ENCODE data around the gene ARSG.
"Not testable (repeated sequence)": the region's sequence is repeated elsewhere in the genome, so short reads cannot be mapped to it uniquely, and the experiment has no call there.

ARSG gene

DNA sequence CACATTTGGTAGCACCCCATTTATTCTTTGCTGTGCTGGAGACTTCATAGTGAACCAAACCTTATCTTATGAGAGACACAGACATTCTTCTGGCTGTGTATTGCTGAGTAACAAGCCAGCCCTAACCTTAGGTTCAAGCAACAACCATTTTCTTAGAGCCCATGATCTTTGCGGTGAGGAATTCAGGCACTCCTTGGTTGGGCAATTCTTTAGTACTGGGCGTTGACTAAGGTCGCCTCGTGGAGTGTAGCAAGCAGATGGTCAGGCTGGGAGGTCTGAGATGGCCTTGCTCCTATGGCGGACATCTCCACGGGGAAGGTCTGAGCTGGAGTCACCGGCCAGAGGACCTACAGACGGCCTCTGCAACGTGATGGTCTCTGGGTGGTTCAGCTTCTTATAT is 43.1 kb downstream of the ARSG start:
- DNase-seq = no peak

DNA sequence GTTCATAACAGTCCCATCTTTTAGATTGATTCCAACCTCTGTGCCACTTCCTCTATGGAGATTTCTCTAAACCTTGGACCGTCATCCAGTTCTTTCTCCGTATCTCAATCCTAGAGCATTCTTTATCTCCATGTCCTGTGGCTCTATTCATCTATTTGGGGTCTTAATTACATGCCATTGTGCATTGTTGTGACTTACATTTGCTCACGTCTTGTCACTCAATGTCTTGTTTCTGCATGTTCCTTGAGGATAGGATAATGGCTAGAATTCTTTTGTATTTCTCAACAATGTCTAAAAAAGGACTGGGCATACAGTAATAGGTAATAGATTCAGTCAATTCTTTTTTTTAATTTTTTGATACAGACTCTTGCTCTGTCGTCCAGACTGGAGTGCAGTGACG is 50.2 kb downstream of the ARSG start:
- no peak for DNase-seq

DNA sequence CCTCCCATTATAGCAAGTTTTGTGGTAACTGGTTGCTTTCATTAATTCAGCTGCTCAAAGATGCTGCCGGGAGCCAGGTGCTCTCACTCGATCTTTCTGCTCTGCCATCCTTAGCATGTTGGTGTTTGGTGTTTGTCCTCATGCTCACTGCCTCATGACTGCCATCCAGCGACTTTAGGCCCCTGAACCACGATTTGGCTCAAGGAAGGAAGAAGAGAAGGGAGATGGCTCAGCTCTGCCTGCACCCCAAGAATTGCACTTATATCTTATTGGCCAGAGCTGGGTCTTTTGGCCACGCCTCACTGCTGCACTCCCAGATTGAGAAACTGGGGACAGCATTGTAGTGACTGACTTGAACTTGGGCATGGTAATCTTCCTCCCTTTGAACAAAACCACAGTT is 52.7 kb downstream of the ARSG start:
- DNase-seq = peak; percentile 12 to 19

DNA sequence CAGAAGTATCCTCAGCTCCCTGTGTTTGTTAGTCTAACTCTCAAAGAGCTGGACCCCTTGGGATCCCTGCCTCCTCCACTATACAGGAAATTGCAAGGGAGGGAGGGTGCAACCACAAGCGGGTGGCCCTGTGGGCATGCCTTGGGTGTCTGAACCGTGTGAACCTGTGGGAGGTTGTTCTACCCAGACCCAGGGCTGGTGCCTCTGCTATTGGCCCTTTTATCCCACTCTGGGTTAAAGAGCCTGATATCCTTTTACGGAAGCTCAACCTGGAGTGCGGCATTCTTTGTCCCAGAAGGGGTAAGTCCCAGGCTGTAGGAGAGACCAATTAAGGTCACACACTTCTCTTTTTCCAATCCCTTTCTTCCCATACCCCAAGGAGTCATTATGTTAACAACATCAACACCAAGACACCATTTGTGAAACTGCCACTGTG is 53.4 kb downstream of the ARSG start:
- DNase-seq = peak; percentile 23 to 62

DNA sequence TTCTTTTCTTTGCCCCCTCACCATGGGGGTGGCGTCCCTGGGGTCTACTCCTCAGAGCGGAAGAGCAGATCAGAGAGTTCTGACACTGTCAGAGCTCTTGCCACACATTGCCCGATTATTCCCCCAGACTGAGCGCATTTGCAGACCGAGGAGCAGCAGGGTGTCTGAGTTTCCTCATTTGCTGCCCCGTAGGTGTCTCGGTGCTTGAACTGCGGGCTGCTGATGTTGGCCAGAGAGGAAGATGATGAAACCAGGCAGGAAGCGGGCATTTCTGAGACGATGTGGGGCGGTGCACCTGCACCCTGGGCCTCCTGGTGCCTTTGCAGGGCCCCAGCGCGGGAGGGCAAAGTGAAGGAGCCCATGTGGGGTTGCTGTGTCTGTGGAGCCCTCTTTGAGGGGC is 55.2 kb downstream of the ARSG start:
- peak; percentile 67 to 69 for DNase-seq

DNA sequence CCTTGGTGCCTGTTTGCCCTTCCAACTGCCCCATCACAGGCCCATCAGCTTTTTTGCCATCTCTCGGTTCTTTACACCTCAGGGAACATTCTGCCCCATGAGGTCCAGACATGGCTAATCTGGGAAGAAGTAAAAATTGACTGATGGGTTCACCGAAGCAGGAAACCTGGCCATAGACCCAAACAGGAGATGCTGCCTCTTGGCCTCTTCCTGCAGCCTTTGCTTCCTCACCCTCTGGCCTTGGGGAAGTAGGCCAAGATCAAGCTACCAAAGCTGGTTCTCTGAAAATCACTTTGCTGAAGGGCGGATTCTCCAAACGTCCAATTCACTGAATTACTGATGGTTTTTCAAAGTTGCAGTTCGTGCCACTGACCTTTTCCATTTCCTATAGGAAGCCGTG is 56.1 kb downstream of the ARSG start:
- DNase-seq = no peak

DNA sequence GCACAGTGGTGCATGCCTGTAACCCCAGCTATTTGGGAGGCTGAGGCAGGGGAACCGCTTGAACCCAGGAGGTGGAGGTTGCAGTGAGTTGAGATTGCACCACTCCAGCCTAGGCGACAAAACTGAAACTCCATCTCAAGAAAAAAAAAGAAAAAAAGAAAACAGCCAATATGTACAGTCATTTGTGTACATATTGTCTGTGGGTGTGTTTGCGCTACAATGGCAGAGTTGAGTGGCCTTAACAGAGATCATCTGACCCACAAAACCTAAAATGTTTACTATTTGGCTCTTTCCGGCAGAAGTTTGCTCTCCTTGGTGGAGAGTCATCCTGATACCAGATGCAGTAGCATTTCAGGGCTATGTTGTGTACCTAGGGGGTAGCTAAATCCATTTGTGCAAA is 57.9 kb downstream of the ARSG start:
- DNase-seq = peak in 1 of 2 donors; percentile 11

DNA sequence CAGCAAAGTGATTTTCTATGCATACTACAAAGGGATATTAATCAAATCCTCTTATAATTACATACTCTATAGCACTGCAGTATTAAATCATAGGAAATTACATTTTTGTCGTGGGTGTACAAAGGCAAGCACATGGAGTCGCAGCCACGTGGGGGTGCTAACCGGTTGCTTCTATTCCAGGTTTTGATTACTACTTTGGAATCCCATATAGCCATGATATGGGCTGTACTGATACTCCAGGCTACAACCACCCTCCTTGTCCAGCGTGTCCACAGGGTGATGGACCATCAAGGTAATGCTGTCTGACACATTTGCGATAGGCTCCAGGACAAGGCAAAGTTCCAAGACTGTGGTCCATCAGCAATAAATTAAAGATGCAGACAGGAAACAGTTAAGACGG is 60.1 kb downstream of the ARSG start:
- DNase-seq = no peak

DNA sequence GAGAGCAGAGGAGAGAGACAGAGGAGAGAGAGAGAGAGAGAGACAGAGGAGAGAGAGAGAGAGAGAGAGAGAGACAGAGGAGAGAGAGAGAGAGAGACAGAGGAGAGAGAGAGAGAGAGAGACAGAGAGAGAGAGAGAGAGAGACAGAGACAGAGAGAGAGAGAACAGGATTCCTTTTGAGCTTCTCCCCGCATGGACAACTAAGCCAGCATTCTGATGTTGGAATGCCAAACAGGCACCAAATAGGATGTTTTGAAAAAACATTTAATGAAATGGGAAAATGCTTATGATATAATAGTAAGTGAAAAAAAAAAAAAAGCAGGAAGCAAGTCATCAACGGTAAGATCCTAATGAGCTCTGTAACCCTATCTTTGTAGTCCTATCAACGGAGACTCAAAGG is 60.7 kb downstream of the ARSG start:
- no peak for DNase-seq

DNA sequence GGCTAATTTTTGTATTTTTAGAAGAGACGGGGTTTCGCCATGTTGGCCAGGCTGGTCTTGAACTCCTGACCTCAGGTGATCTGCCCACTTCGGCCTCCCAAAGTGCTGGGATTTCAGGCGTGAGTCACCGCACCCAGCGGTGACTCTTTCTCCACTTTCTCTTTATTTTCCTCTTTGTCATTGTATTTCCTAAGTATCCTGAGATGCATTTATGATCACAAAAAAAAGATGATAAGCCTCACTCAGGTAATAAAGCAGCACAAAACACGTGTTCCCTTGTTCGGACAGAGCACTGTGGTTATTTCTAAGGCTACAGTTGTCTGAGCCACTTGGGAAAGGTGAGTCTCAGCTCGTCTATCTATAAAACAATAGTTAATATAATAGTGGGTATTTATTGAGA is 61.4 kb downstream of the ARSG start:
- not testable (repeated sequence) for DNase-seq

DNA sequence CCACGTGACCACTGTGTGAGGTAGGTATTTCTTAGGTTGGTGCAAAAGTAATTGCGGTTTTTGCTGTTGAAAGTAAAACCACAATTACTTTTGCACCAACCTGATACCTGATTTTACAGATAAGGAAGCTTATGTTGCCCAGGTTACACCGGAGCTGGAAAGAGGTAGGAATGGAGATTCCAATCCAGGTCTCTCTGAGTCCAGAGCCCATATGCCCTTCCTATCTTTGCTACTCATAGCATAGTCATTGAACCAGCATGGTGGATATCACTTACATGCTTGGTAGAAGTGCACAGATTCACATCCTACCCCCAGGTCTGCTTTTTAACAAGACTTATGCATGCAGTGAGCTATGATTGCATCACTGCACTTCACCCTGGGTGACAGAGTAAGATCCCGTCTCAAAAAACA is 61.8 kb downstream of the ARSG start:
- peak in 1 of 2 donors; percentile 64 for DNase-seq

DNA sequence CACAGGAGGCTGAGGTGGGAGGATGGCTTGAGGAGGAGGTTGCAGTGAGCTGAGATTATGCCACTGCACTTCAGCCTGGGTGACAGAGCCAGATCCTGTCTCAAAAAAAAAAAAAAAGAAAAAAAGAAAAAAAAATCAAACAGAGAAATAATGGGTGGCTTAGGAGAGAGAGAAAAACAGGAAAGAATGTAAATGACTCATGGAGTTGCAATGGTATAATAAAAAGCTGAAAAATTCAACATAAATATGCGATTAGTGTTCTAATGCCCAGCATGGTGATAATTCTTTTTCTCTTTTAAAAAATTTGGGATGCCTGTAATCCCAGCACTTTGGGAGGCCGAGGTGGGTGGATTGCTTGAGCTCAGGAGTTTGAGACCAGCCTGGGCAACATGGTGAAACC is 63.0 kb downstream of the ARSG start:
- DNase-seq = not testable (repeated sequence)

DNA sequence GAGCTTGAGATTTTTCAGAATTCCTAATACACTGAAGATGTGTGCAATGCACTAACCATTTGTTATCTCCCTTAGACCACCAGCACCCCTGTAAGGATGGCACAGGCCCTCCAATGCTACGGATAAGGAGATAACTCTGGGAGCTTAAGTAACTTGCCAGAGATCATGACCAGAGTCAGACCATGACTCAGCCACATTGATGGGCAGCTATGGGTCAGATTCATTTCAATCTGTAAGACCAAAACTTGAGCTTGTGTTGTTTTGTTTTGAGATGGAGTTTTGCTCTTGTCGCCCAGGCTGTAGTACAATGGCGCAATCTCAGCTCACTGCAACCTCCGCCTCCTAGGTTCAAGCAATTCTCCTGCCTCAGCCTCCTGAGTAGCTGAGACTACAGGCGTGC is 63.8 kb downstream of the ARSG start:
- DNase-seq = not testable (repeated sequence)

DNA sequence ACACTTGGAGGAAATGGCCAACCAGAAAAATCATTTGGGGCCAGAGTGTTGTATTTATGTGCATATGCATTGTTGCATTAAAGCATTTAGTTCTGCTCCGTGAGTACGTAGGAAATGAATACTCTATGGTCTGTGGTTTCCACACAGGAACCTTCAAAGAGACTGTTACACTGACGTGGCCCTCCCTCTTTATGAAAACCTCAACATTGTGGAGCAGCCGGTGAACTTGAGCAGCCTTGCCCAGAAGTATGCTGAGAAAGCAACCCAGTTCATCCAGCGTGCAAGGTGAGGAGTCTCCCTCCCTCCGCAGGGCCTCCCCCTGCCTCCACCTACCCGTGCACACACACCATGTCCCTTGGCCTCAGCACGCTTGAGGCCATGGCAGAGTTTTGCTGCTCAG is 65.2 kb downstream of the ARSG start:
- peak; percentile 59 to 80 for DNase-seq

DNA sequence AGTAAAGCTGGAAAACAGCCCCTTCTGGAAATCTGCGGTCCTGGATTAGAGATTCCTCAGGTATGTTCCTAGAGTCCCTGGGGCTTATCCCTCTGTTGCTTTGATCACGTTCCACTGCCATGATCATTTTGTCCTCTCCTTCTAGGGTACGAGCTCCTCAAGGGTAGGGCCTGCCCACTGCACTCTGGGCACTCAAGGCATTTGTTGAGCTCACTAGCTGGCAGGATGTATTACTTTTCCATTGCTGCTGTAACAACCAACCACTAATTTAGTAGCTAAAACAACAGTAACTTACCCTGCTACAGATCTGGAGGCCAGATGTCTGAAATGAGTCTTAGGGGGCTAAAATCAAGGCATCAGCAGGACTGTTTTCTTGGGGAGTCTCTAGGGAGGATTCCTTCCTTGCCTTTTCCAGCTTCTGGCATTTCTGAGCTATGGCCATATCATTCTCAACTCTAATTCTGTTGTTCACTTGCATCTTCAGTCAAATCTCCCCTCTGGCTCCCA is 65.7 kb downstream of the ARSG start:
- no peak for DNase-seq

DNA sequence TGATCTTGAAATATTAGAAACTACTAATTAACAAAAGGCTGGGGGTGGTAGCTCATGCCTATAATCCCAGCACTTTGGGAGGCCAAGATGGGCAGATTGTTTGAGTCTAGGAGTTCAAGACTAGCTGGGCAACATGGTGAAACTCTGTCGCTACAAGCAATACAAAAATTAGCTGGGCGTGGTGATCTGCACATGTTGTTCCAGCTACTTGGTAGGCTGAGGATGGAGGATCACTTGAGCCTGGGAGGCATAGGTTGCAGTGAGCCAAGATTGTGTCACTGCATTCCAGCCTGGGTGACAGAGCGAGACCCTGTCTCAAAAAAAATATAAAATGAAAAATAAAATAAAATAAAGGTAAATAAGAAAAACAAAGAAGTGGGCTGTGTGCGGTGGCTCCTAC is 66.6 kb downstream of the ARSG start:
- DNase-seq = no peak

DNA sequence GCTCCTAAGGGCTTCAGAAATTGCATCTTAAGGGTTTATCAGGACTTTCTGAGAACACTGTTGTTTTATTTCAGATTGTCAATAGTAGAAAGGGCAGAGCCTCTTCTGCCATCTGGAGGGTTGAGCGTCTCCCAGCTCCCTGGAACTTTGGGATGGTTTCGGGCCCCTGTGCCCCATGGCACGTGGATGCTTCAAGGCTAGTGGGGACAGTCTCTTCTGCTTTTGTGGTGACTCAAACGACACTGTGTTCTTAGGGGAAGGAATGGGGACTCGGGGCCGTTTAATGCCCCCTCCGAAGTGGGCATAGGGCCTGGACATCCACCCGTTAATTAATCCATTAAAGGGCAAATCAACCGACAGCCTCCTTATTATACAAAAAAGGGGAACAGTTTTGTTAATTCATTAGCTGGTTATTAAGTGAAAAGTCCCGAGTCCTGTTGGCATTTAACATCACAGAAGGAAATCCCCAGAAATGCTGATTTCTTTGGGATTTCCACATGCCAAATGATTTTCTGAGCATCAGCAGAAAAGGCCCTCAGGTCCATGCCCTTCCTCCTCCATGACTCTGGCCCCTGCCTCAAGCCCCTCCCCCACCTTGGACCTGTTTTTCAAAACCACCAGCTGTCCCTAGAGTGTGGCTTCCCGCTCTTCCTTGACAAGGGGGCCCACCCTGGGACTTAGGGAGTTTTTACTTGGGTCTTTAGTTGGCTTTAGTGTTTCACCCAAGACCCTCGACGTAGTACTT is 68.7 kb downstream of the ARSG start:
- DNase-seq = no peak

DNA sequence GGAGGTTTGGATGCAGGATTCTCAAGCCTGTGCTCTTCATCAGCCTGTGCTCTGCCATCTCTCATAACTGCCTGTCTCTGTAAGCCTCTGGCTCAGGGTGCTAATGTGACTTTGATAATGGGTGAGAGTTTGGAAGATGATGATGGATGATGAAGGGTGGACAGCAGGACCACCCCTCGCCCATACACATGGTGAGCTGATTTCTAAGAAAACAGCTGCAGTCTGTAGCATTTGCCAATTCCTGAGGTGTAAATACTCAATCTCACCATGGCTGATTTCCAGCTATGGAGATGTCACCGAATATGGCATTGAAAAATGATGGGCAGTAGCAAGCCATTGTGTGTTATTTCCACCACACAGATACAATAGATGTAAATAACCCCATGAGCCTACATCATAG is 74.2 kb downstream of the ARSG start:
- DNase-seq = no peak

DNA sequence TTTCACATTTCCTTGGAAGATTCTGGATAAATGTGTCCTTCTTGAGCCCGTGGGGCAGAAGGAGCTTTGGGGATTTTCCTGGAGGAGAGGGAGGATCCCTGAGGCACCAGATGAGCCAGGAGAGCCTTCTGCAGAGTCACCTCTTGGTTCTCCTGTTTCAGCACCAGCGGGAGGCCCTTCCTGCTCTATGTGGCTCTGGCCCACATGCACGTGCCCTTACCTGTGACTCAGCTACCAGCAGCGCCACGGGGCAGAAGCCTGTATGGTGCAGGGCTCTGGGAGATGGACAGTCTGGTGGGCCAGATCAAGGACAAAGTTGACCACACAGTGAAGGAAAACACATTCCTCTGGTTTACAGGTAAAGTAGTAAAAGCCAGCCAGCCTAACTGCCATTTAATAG is 77.1 kb downstream of the ARSG start:
- DNase-seq = no peak

DNA sequence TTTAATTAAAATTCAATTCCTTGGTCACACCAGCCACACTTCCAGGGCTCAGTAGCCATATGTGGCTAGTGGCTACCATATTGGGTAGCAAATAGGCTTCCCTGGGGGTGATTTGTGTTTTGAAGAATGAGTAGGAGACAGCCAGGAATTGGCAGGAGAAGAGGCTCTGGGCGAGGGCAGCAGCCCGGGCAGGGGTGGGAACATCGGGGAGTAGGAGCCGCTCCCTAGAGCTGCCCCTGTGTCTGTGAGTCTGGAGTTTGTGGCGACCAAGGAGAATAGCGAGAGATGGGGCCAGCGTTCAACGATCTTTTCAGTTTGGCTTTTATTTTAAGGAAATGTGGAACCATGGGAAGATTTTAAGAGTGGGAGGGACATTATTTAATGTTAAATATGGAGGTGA is 84.3 kb downstream of the ARSG start:
- no peak for DNase-seq

DNA sequence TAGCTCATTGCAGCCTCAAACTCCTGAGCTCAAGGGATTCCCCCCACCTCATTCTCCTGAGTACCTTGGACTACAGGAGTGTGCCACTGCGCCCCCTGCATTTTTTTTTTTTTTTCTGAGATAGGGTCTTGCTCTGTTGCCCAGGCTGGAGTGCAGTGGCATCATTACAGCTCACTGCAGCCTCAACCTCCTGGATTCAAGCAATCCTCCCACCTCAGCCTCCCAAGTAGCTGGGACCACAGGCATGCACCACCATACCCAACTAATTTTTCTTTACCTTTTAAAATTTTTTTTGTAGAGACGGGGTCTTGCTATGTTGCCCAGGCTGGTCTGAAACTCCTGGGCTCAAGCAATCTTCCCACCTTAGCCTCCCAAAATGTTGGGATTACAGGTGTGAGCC is 84.9 kb downstream of the ARSG start:
- not testable (repeated sequence) for DNase-seq

DNA sequence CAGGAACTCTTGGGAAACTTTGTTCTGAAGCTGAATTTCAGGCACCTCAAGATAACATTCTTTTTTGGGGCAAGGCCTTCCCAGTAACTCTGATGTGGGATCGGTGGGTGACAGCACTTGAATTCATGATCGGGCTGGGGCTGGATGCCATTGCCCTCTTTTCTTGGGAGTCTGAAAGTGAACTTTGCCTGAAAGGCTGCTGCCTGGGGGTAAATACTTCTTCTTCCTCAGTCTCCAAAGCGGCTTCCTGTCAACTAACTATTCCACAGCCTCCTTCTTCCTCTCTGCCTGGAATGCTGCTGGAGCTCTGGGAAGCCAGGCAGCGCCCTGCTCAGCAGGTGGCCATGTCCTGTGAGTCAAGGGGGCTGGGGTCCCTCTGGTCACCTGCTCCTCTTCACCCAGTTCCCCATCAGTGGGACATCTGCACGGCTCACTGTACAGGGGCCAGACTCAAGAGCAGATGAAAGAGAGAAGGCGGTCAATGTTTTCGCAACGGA is 86.5 kb downstream of the ARSG start:
- no peak for DNase-seq

DNA sequence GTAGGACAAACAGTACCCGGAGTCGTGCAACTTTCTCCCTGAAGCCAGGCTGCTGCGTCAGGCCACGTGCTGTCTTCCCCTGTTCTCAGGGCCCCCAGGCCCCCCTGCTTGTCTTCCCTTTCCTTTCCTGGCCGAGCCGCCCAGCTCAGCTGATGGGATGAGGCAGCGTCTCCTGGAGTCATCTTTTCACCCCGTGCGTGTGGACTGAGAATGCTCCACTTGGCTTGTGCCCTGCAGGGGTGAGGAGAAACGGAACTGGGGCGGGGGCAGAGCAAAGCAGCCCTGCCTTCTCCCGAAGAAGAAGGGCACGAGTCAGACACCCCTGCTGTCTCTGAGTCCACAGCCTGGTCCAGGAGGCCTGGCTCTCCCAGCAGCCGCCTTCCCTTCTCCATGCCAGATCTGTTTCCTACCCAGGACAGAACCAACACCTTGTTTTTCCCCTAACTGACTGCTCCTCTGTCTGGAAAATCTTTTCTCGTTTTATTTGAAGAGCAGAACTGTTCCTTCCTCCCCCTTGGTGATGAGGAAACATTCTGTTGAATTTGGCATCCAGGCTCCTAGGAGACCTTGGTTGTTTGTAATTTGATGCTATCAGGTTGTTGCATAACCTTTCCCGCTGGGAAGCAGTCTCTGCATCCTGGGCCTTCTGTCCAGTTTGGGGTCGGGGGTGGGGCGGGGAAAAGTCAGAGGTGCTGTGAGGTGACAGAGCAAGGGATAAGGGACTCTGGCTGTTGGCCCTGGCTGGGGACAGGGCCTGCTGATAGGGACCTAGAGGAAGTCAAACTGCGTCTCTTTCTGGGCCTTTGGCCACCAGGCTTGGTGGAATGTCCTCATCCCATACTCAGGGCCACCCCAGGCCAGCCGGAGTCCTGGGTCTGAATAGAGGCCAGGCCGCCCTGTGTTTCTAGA is 87.2 kb downstream of the ARSG start:
- DNase-seq = peak in 1 of 2 donors; percentile 43

DNA sequence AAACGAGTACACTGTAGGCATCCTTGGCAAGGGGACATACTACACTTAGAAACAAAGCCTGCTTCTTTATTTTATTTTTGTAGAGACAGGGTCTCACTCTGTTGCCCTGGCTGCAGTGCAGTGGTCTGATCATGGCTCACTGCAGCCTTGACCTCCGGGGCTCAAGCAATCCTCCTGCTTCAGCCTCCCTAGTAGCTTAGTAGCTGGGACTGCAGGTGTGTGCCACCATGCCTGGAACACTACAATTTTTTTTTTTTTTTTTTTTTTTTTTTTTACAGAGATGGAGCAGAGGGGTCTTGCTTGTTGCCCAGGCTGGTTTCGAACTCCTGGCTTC is 87.8 kb downstream of the ARSG start:
- no peak for DNase-seq
